ENCODE data around the gene PTPRE.

DNA sequence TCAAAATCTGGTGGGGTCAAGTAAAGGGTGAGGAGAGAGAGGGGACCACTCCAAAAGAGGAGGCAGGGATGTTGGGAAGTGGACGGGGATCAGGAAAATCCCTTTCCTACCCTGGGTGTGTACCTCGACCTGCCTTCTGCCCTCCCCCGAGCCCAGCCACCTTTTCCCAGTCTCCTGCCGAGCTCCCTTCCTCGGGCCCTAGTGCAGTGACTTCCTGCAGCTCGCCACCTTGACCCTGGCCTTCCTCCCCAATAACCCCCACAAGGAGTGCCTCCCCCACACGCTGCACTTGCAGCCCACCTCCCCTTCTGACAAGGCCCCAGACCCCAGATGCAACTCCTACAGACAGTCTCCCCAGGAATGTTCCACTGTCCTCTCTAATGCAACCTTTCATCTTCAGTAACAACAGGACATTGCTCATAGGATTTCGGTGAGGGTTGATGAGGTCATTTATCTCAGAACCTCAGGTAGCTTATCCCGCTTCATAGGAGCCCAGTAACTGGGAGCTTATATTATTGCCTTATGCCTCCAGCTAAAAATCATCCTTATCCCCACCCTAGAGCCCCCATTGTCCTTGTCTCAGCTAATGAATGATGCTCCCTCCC lies 129.2 kb downstream of the PTPRE start:
- TF ChIP-seq EZH2 (IDR thresholded peaks at IDR 0.05): no peak
- TF ChIP-seq POLR2AphosphoS5 (IDR thresholded peaks at IDR 0.05; ENCODE audit: borderline replicate concordance, low read depth, low read length): no peak
